Bone marrow (tissue), 2 donors: ENCODE data around the gene CD2AP.
"Not testable (repeated sequence)": the region's sequence is repeated elsewhere in the genome, so short reads cannot be mapped to it uniquely, and the experiment has no call there.

Experiments
- DNase-seq, 2 donors: peaks; one replicate each; lab custom pipeline; 2025; lab: John Stamatoyannopoulos, UW

Gene CD2AP

GRCh38 chr6:47464052-47464451 lies 13.5 kb upstream of the CD2AP start:
- DNase-seq = no peak

DNA sequence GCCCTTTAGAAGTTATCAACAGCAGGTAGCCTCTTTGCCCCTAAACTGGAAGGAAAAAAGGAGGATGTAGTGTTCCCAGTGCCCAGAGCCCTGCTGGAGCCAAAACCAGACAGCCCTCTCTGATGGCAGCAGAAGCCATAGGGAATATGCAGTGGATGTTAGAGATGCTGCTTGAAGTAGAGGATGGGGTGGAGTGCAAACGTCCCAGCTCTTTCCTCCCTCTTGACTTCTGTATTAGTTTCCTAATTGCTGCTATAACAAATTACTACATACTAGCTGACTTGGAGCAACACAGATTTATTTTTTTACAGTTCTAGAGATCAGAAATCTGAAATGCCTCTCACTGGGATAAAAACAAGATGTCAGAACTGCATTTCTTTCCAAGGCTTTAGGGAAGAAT lies 12.5 kb upstream of the CD2AP start:
- DNase-seq = no peak

GRCh38 chr6:47471911-47472310 lies 5.7 kb upstream of the CD2AP start:
- no peak for DNase-seq

DNA sequence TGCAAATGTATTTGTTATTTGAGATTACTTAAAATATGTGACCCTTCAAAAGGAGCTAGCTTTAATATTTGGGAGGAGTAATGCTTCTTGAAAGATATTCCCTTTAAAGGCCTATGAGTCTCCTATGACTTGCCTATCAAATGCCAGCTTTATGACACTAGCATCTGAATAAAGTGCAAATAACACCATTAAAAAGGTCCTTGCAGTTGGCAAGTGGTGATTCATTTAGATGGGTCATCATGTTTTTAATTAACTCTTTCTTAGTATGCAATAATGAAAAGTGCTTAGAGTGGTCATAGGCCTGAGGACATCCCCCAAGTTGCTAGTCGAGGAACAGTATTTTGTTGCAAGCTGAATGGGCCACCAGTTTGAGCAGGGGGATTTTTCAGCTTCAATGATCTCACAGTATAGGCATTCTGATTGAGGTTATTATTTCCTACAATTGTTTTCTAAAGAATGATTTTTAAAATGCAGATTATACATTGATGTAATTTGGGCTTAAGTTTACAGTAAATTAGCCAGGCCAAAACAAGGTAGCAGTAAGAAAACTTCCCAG lies 3.7 kb upstream of the CD2AP start:
- no peak for DNase-seq

GRCh38 chr6:47475319-47475816 lies 2.2 kb upstream of the CD2AP start:
- no peak for DNase-seq

DNA sequence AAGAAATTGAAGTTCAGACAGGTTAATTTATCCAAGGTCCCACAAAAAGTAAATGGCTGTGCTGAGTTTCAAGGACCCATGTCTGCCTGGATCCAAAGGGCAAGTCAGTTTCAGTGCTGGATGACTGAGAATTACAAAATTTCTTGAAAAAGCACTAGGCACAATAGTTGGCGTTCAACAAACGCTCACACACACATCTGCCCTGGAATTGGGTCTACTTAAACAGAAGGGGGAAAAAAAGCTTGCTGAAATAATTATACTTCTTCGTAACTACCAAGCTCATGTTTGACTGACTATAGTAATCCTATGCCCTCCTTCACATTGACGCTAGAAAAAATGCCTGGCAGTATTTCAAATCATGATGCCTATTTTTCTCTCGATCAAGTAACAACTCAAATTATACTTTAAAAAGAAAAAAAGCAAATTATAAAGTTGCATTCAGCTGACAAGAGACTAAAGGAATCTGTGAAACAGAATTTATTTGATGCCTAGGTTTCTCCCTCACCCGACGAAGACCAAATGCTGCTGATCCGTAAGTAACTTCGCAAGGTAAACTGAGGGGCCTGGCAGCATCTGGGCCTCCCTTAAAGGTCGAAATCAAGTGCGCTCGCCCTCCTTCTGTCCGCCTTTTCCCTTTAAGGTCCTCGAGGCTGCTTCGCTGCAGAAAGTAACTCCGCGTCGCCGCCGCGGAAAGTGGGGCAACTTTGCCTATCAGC lies 650 bp upstream of the CD2AP start:
- no peak for DNase-seq

GRCh38 chr6:47478233-47479139 lies 897 bp downstream of the CD2AP start:
- DNase-seq = peak; percentile 54 to 63

DNA sequence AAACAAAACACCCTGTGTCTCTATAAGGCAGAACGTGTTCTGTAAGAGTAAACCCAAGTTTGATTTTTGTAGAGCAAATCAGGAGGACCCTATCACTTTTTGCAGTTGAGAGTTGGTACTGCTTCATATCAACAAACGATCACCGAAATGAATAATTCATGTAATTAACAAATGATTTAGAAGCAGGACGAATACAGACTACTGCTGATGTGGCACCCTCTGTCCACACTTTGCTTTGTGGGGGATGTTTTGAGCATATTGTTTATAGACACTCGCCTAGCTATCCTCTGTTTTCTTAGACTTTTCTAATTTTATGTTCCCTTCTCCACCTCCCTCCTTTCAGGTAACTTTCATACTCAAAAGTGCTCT lies 1.5 kb downstream of the CD2AP start:
- DNase-seq = no peak

GRCh38 chr6:47479874-47480273 lies 2.3 kb downstream of the CD2AP start:
- DNase-seq = no peak

DNA sequence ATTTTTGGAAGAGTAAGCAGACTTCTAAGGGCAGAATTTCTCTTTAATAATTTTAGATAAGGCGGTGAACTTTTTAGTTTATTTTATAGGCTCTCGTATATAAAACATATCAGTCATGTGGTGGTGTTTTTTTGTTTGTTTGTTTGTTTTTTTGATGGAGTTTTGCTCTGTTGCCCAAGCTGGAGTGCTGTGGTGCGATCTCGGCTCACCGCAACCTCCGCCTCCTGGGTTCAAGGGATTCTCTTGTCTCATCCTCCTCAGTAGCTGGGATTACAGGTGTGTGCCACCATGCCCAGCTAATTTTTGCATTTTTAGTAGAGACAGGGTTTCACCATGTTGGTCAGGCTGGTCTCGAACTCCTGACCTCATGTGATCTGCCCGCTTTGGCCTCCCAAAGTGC lies 3.6 kb downstream of the CD2AP start:
- DNase-seq = not testable (repeated sequence)

DNA sequence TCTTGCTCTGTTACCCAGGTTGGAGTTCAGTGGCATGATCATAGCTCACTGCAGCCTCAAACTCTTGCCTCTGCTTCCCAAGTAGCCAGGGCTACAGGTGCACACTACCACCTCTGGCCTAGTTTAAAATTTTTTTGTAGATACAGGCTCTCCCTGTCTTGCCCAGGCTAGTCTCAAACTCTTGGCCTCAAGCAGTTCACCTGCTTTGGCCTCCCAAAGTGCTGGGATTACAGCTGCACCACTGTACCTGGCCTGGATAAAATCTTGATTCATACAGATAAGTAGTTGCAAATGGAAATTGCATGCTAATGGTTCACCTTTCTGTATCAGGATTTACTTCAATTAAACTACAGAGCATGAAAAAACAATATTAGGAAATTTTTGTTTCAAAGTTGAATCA lies 4.2 kb downstream of the CD2AP start:
- no peak for DNase-seq

- DNase-seq = no peak
These were observed 5.9 kb downstream of the CD2AP start for GRCh38 chr6:47483516-47483852.

GRCh38 chr6:47483853-47484546 lies 6.4 kb downstream of the CD2AP start:
- no peak for DNase-seq

- DNase-seq = no peak
These were observed 7.0 kb downstream of the CD2AP start for GRCh38 chr6:47484616-47485015.

- DNase-seq = no peak
These were observed 7.5 kb downstream of the CD2AP start for GRCh38 chr6:47485083-47485482.

- DNase-seq = no peak
These were observed 8.0 kb downstream of the CD2AP start for GRCh38 chr6:47485491-47486135.

- no peak for DNase-seq
These were observed 12.4 kb downstream of the CD2AP start for GRCh38 chr6:47489995-47490394.

- DNase-seq = no peak
These were observed 13.1 kb downstream of the CD2AP start for GRCh38 chr6:47490676-47491075.

- DNase-seq = no peak
These were observed 14.8 kb downstream of the CD2AP start for GRCh38 chr6:47492355-47492754.

DNA sequence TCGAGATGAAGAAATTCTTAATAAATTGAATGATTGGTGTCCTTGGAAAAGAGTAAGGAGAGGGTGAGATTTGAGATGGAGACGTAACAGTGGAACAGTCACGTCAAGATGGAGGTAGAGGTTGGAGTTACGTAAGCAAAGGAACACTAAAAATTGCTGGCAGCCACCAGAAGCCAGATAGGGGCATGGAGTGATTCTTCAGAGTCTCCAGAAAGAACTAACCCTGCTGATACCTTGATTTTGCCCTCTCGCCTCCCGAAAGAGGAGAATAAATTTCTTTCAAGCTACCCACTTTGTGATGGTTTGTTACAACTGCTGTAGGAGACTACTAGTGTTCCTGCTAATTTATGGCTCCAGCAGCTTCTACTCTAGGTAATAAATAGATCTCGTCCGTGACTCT lies 17.6 kb downstream of the CD2AP start:
- DNase-seq = no peak

GRCh38 chr6:47495954-47496545 lies 18.5 kb downstream of the CD2AP start:
- DNase-seq = no peak
